NCI-H146 (cell line): ENCODE measurements around the gene DLX3.

Experiments
- DNase-seq: peaks from one replicate; lab custom pipeline; 2025; lab: John Stamatoyannopoulos, UW

DLX3 gene

GRCh38 chr17:49972486-49973270, 22.3 kb downstream of the DLX3 start:
- DNase-seq = no peak

GRCh38 chr17:49971848-49972485, 23.1 kb downstream of the DLX3 start:
- DNase-seq = no peak

- DNase-seq = no peak
Observed at GRCh38 chr17:49971199-49971847, 23.7 kb downstream of the DLX3 start.

- no peak for DNase-seq
Observed at GRCh38 chr17:49970498-49970897, 24.5 kb downstream of the DLX3 start.

- DNase-seq = no peak
Observed at GRCh38 chr17:49969795-49970389, 25.1 kb downstream of the DLX3 start.

GRCh38 chr17:49969134-49969759, 25.8 kb downstream of the DLX3 start, which contains the start of gene DLX4:
Gene DLX4 (plus strand): TSS chr17:49969190. CDS start chr17:49969469, 279 bp downstream.
- no peak for DNase-seq

GRCh38 chr17:49968405-49969133, 26.5 kb downstream of the DLX3 start:
- peak; percentile 36 for DNase-seq

- no peak for DNase-seq
Observed at GRCh38 chr17:49967621-49968404, 27.2 kb downstream of the DLX3 start.

- no peak for DNase-seq
Observed at GRCh38 chr17:49967205-49967604, 27.8 kb downstream of the DLX3 start.

- no peak for DNase-seq
Observed at GRCh38 chr17:49966767-49967166, 28.3 kb downstream of the DLX3 start.

- no peak for DNase-seq
Observed at GRCh38 chr17:49965524-49965909, 29.5 kb downstream of the DLX3 start.

GRCh38 chr17:49964769-49965523, 30.1 kb downstream of the DLX3 start:
- DNase-seq = no peak

GRCh38 chr17:49964303-49964768, 30.7 kb downstream of the DLX3 start:
- DNase-seq = no peak

GRCh38 chr17:49963626-49964302, 31.3 kb downstream of the DLX3 start:
- DNase-seq = no peak

GRCh38 chr17:49963309-49963625, 31.8 kb downstream of the DLX3 start:
- no peak for DNase-seq

- DNase-seq = no peak
Observed at GRCh38 chr17:49962599-49963308, 32.3 kb downstream of the DLX3 start.

GRCh38 chr17:49959183-49959935, 35.7 kb downstream of the DLX3 start:
- DNase-seq = no peak

GRCh38 chr17:49958723-49959122, 36.3 kb downstream of the DLX3 start:
- no peak for DNase-seq
